ENCODE data around the gene MAP3K6. TPM values are rescaled to one million over a fixed set of nuclear protein-coding genes. Genes with fewer than 3 reads are reported as not detected.
"Not testable (repeated sequence)": the region's sequence is repeated elsewhere in the genome, so short reads cannot be mapped to it uniquely, and the experiment has no call there.

Gene MAP3K6
- polyA plus RNA-seq, 1 donor from 2014 or later = 3.9 TPM

GRCh38 chr1:27388337-27389005 lies 21.7 kb upstream of the MAP3K6 start:
- Mint-ChIP-seq H3K4me1 (peaks cover 4 to 9% (median 9%) of the 10 kb centered on the region in 3 donors), H3K9me3 (no peaks in the 10 kb centered on the region), H3K27ac (peak overlapping the region in 1 of 3 donors; percentile 65), H3K36me3 (no peaks in the 10 kb centered on the region), H3K4me3 (no peak overlapping the region), H3K27me3 (peaks cover 7% of the 10 kb centered on the region)

GRCh38 chr1:27384797-27385196 lies 18.0 kb upstream of the MAP3K6 start:
- not testable (repeated sequence) for H3K27me3 Mint-ChIP-seq, H3K36me3 Mint-ChIP-seq, H3K27ac Mint-ChIP-seq, H3K9me3 Mint-ChIP-seq, H3K4me3 Mint-ChIP-seq
- peaks cover 5 to 14% (median 6%) of the 10 kb centered on the region in 3 donors for H3K4me1 Mint-ChIP-seq

- Mint-ChIP-seq H3K4me1 (peaks cover 5 to 13% (median 6%) of the 10 kb centered on the region in 3 donors), H3K36me3 (no peaks in the 10 kb centered on the region), H3K4me3 (no peak overlapping the region), H3K27ac (no peak overlapping the region), H3K9me3 (no peaks in the 10 kb centered on the region), H3K27me3 (peaks cover 3% of the 10 kb centered on the region)
Measured at GRCh38 chr1:27383661-27384060, 16.9 kb upstream of the MAP3K6 start.

GRCh38 chr1:27383039-27383605 lies 16.4 kb upstream of the MAP3K6 start, which contains the start of gene CD164L2:
CD164L2 (minus strand) TSS chr1:27383333; CDS start chr1:27383239, 94 bp downstream.
- Mint-ChIP-seq H3K27me3 (no peaks in the 10 kb centered on the region), H3K9me3 (no peaks in the 10 kb centered on the region), H3K4me3 (no peak within 1 kb of the TSS), H3K36me3 (no peaks in the 10 kb centered on the region), H3K27ac (no peak within 1 kb of the TSS), H3K4me1 (peaks cover 5 to 11% (median 6%) of the 10 kb centered on the region in 3 donors)

- H3K27ac Mint-ChIP-seq = no peak overlapping the region
- peaks cover 5 to 11% (median 6%) of the 10 kb centered on the region in 3 donors for H3K4me1 Mint-ChIP-seq
- H3K4me3 Mint-ChIP-seq = no peak overlapping the region
- H3K9me3 Mint-ChIP-seq = no peaks in the 10 kb centered on the region
- no peaks in the 10 kb centered on the region for H3K27me3 Mint-ChIP-seq
- H3K36me3 Mint-ChIP-seq = no peaks in the 10 kb centered on the region
Measured at GRCh38 chr1:27381969-27382762, 15.4 kb upstream of the MAP3K6 start.

- H3K36me3 Mint-ChIP-seq = no peaks in the 10 kb centered on the region
- H3K27ac Mint-ChIP-seq = no peak overlapping the region
Measured at GRCh38 chr1:27380766-27381733, 14.3 kb upstream of the MAP3K6 start.

GRCh38 chr1:27380224-27380623 lies 13.5 kb upstream of the MAP3K6 start:
- Mint-ChIP-seq H3K4me3 (no peak overlapping the region), H3K27me3 (no peaks in the 10 kb centered on the region), H3K36me3 (no peaks in the 10 kb centered on the region), H3K4me1 (peaks cover 5 to 12% (median 6%) of the 10 kb centered on the region in 3 donors), H3K27ac (no peak overlapping the region), H3K9me3 (no peaks in the 10 kb centered on the region)

More at GRCh38 chr1:27380766-27381733, 14.3 kb upstream of the MAP3K6 start:
- Mint-ChIP-seq H3K9me3 (no peaks in the 10 kb centered on the region), H3K4me1 (peaks cover 5 to 9% (median 6%) of the 10 kb centered on the region in 3 donors), H3K4me3 (no peak overlapping the region), H3K27me3 (no peaks in the 10 kb centered on the region)

- no peaks in the 10 kb centered on the region for H3K9me3 Mint-ChIP-seq
- H3K4me3 Mint-ChIP-seq = peak overlapping the region in 1 of 4 donors; percentile 28
- H3K27ac Mint-ChIP-seq = no peak overlapping the region
- H3K4me1 Mint-ChIP-seq = peaks cover 5 to 13% (median 6%) of the 10 kb centered on the region in 3 donors
- no peaks in the 10 kb centered on the region for H3K27me3 Mint-ChIP-seq
- no peaks in the 10 kb centered on the region for H3K36me3 Mint-ChIP-seq
Measured at GRCh38 chr1:27379564-27380122, 12.9 kb upstream of the MAP3K6 start.

GRCh38 chr1:27377760-27378495 lies 11.2 kb upstream of the MAP3K6 start:
- Mint-ChIP-seq H3K9me3 (no peaks in the 10 kb centered on the region), H3K27ac (no peak overlapping the region), H3K4me3 (no peak overlapping the region), H3K27me3 (no peaks in the 10 kb centered on the region), H3K36me3 (no peaks in the 10 kb centered on the region), H3K4me1 (peaks cover 5 to 12% (median 6%) of the 10 kb centered on the region in 3 donors)

GRCh38 chr1:27374362-27375086 lies 7.8 kb upstream of the MAP3K6 start, which contains the start of gene FCN3:
FCN3 (minus strand) TSS chr1:27374824; CDS start chr1:27374818, 6 bp downstream.
- Mint-ChIP-seq H3K36me3 (no peaks in the 10 kb centered on the region), H3K9me3 (no peaks in the 10 kb centered on the region), H3K27ac (no peak within 1 kb of the TSS), H3K4me3 (peak within 1 kb of the TSS in 1 of 4 donors; percentile 28), H3K27me3 (no peaks in the 10 kb centered on the region), H3K4me1 (peaks cover 7 to 18% (median 15%) of the 10 kb centered on the region in 3 donors)

GRCh38 chr1:27372808-27373690 lies 6.3 kb upstream of the MAP3K6 start:
- no peak overlapping the region for H3K4me3 Mint-ChIP-seq
- no peaks in the 10 kb centered on the region for H3K9me3 Mint-ChIP-seq
- peak overlapping the region in 1 of 3 donors; percentile 27 for H3K27ac Mint-ChIP-seq
- no peaks in the 10 kb centered on the region for H3K27me3 Mint-ChIP-seq
- H3K4me1 Mint-ChIP-seq = peaks cover 15 to 26% (median 22%) of the 10 kb centered on the region in 3 donors
- no peaks in the 10 kb centered on the region for H3K36me3 Mint-ChIP-seq

Measured in IgD-negative memory B cell (primary cell).